Endothelial cell of umbilical vein (primary cell): ENCODE measurements around the gene PERM1. TPM values are rescaled to one million over a fixed set of nuclear protein-coding genes. Genes with fewer than 3 reads are reported as not detected.
A peak's percentile ranks its signal among the peaks of the same experiment; 100 is the strongest.

Experiments used
- BruUV-seq: library from RNA; stranded (reverse); fragments of 400-500 nt; replicated peaks from 2 replicates; lab custom pipeline; 2021; lab: Mats Ljungman, UMichigan
- CTCF ChIA-PET: fragments of 300-600, 350-600 bp; sonication (Branson Sonifier 250); formaldehyde crosslinking; loops from one replicate; lab custom pipeline; 2021; ENCODE audit warnings: antibody characterized with exemption, inconsistent platforms; lab: Charles Lee
- POLR2A ChIA-PET: fragments of 300-600, 350-600 bp; sonication (Branson Sonifier 250); formaldehyde crosslinking; loops from one replicate; lab custom pipeline; 2021; ENCODE audit warnings: antibody characterized with exemption, inconsistent platforms; lab: Charles Lee
- DNase-seq: peaks from one replicate; pipeline ENCODE4 v3.0.0-alpha.2; 2011; ENCODE audit warnings: low read depth, low spot score
- FAIRE-seq: peaks from 2 replicates; lab custom pipeline; 2011; peaks lifted over from hg19 to GRCh38; lab: Jason Lieb, UNC
- H2AFZ ChIP-seq: 2 replicates; pipeline ENCODE4 v1.6.0; 2012; ENCODE audit warnings: low read depth, low read length, control low read depth, inconsistent platforms
- H3K27ac ChIP-seq: 2 replicates; pipeline ENCODE4 v1.5.1; 2011; ENCODE audit warnings: low read depth, mild to moderate bottlenecking, control low read depth, low read length, moderate library complexity; ENCODE audit not compliant: insufficient read depth
- H3K27me3 ChIP-seq, 2 experiments: 2 replicates each; pipeline versions ENCODE4 v1.6.0 to v1.6.1; 2011; ENCODE audit warnings: low read length in 2 of 2, mixed read lengths in 1 of 2; ENCODE audit not compliant: control insufficient read depth in 2 of 2, insufficient read depth in 2 of 2
- H3K36me3 ChIP-seq, 2 experiments: 2 replicates in 1 of 2; 3 replicates in 1 of 2; pipeline ENCODE4 v1.5.1; 2011; ENCODE audit warnings: low read length in 2 of 2, mild to moderate bottlenecking in 1 of 2, moderate library complexity in 1 of 2; ENCODE audit not compliant: control insufficient read depth in 2 of 2, insufficient read depth in 2 of 2; ENCODE audit errors: extremely low read depth in 1 of 2
- H3K4me1 ChIP-seq: 3 replicates; pipeline ENCODE4 v1.5.1; 2011; ENCODE audit warnings: mild to moderate bottlenecking, low read length; ENCODE audit not compliant: control insufficient read depth, insufficient read depth; ENCODE audit errors: extremely low read depth
- H3K4me2 ChIP-seq: 2 replicates; pipeline ENCODE4 v1.6.1; 2011; ENCODE audit warnings: low read length, control low read depth, mixed read lengths; ENCODE audit not compliant: insufficient read depth
- H3K4me3 ChIP-seq, 3 experiments: fragments of 200-600 bp in 1 of 3; sonication (generic), shearing (Covaris generic) in 1 of 3; replicated peaks in 1 of 3; 2 replicates each; pipeline ENCODE4 v1.5.1; 2011 to 2016; ENCODE audit warnings: control low read depth in 3 of 3, low read length in 3 of 3, mild to moderate bottlenecking in 2 of 3, inconsistent platforms in 1 of 3, low read depth in 1 of 3, moderate library complexity in 1 of 3; ENCODE audit not compliant: insufficient read depth in 1 of 3
- H3K79me2 ChIP-seq: 2 replicates; pipeline ENCODE4 v1.6.0; 2012; ENCODE audit warnings: low read length, inconsistent platforms; ENCODE audit not compliant: control insufficient read depth, insufficient read depth
- H3K9ac ChIP-seq: replicated peaks from 2 replicates; pipeline ENCODE3; 2011; ENCODE audit warnings: low read length, control low read depth; ENCODE audit not compliant: insufficient read depth; ENCODE audit errors: extremely low read depth
- H3K9me1 ChIP-seq: replicated peaks from 3 replicates; pipeline ENCODE4 v1.6.0; 2011; ENCODE audit warnings: mild to moderate bottlenecking, low read length; ENCODE audit not compliant: control insufficient read depth, insufficient read depth; ENCODE audit errors: extremely low read depth
- H3K9me3 ChIP-seq: replicated peaks from 2 replicates; pipeline ENCODE4 v1.5.1; 2012; ENCODE audit warnings: low read length, inconsistent platforms; ENCODE audit not compliant: control insufficient read depth, insufficient read depth
- H4K20me1 ChIP-seq: replicated peaks from 2 replicates; pipeline ENCODE3; 2011; ENCODE audit warnings: mild to moderate bottlenecking, low read length; ENCODE audit not compliant: control insufficient read depth, insufficient read depth; ENCODE audit errors: extremely low read depth
- EZH2 ChIP-seq: IDR thresholded peaks from 2 replicates; pipeline ENCODE4 v1.6.1; 2012; ENCODE audit warnings: borderline replicate concordance, low read depth, mild to moderate bottlenecking, moderate library complexity, low read length, inconsistent platforms; ENCODE audit not compliant: severe bottlenecking
- FOS ChIP-seq: IDR thresholded peaks from 2 replicates; pipeline ENCODE4 v1.6.1; 2011; ENCODE audit warnings: mild to moderate bottlenecking, low read length, moderate library complexity, borderline replicate concordance; ENCODE audit not compliant: insufficient read depth
- dilution Hi-C: fragments of 300-500 bp; cut with MboI; formaldehyde crosslinking; loops from one replicate; pipeline ENCODE4 v1.15.0; 2019; ENCODE audit warnings: low sequenced_read_pairs; ENCODE audit not compliant: extremely low pct_ligation_motif_present
- intact Hi-C: fragments of 100-400 bp; cut with micrococcal nuclease; formaldehyde crosslinking; loops from one replicate; pipeline ENCODE4 v1.10.0; 2022
- polyA plus RNA-seq, 4 experiments: library from polyadenylated mRNA; depleted of rRNA in 3 of 4; stranded (reverse) in 3 of 4; unstranded in 1 of 4; fragments of >200 nt; gene quantifications; 2 replicates each; pipeline versions ENCODE4 v1.2.1 to v1.2.3, GENCODE V29; 2011 to 2012; ENCODE audit warnings: missing spikeins in 1 of 4
- small RNA-seq: library from RNA; depleted of rRNA; stranded (forward); fragments of <200 nt; gene quantifications from one replicate; pipeline ENCODE3, GENCODE V24; 2012; ENCODE audit warnings: low replicate concordance, low read depth; ENCODE audit not compliant: insufficient read depth, insufficient read length
- total RNA-seq: library from RNA; stranded (reverse); gene quantifications from 2 replicates; pipeline ENCODE4 v1.2.3, GENCODE V29; 2021
- TF ChIP-seq, protein P1 (sequence below): IDR thresholded peaks from 2 replicates; pipeline ENCODE4 v1.6.1; 2011; ENCODE audit not compliant: insufficient read depth, insufficient read length

The PERM1 gene
- total and polyA plus RNA-seq, 2 donors (not counting 3 experiments of a cell fraction or from before 2014, with no cell fraction given) = not detected

DNA sequence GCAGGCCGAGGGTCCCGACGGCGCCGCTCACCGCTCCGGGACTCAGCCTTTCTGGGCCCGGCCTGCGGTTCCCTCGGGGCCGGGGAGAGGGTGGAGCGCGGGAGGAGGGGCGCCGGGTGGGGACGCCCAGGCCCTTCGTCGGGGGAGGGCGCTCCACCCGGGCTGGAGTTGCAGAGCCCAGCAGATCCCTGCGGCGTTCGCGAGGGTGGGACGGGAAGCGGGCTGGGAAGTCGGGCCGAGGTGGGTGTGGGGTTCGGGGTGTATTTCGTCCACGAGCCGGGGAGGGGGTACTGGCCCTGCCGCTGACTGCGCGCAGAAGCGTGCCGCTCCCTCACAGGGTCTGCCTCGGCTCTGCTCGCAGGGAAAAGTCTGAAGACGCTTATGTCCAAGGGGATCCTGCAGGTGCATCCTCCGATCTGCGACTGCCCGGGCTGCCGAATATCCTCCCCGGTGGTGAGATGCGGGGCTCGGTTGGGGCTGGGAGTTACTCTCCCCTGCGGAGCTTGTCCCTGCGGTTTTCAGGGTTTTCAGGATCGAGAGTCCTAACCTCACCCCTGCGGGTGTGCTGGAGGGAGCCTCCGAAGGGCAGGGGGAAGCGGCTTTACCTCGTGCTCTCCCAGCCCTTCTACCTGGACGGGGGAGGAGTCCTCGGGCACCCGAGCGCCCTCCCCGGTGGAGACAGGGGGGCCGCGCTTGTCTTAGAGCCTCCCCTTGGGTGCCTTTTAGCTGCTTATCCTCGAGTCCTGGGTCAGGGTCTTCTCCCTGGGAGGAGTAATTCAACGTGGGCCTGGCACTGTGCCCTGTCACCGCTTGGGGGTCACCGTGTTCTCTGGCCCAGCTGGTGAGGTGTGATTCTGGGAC, 56.1 kb downstream of the PERM1 start:
- H3K27ac ChIP-seq = no peak overlapping the region
- no peaks in the 10 kb centered on the region for H3K9me1 ChIP-seq
- no peak overlapping the region for H3K4me3 ChIP-seq
- H3K9ac ChIP-seq = no peak overlapping the region
- no peak for FAIRE-seq
- peak; percentile 98 for TF ChIP-seq EZH2
- TF ChIP-seq FOS = no peak
- TF ChIP-seq, protein P1, sequence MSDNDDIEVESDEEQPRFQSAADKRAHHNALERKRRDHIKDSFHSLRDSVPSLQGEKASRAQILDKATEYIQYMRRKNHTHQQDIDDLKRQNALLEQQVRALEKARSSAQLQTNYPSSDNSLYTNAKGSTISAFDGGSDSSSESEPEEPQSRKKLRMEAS = no peak
- H3K4me2 ChIP-seq = no peak overlapping the region
- DNase-seq = no peak
- H3K36me3 ChIP-seq = no peaks in the 10 kb centered on the region
- H2AFZ ChIP-seq = no peak overlapping the region
- no peaks in the 10 kb centered on the region for H3K4me1 ChIP-seq
- intact Hi-C loops = no loop called here
- H3K79me2 ChIP-seq = no peaks in the 10 kb centered on the region
- no TSS peak for BruUV-seq
- ChIA-PET CTCF (interaction anchor here (1.4 kb wide), 1 partner anchor 13 kb away, joined by 8 read pairs; no protein-coding TSS in a partner anchor), POLR2A (no interaction called here)
- no peaks in the 10 kb centered on the region for H3K9me3 ChIP-seq
- dilution Hi-C loops = no loop called here
- peaks cover 17 to 27% of the 10 kb centered on the region in 2 experiments for H3K27me3 ChIP-seq
- no peaks in the 10 kb centered on the region for H4K20me1 ChIP-seq

Small RNA genes lying within 50 kb of the gene (small RNA-seq; reads per million reads assigned to genes)
- gene AL645608.3 = not detected

Other genes starting within 250 kb of the PERM1 start
- gene SAMD11, start 58.2 kb downstream of the PERM1 start, total RNA-seq = not detected in 2 replicates
- 0.08 TPM in 1 of 2 replicates, not detected in the other for gene SAMD11, start 58.2 kb downstream of the PERM1 start, polyA plus RNA-seq
- gene NOC2L, start 22.8 kb downstream of the PERM1 start, total RNA-seq = 87.9 and 88.6 TPM in 2 replicates
- 50.7 and 55.3 TPM in 2 replicates for gene NOC2L, start 22.8 kb downstream of the PERM1 start, polyA plus RNA-seq
- gene KLHL17, start 21.5 kb downstream of the PERM1 start, total RNA-seq = 28.6 and 30.1 TPM in 2 replicates
- 27.0 and 39.9 TPM in 2 replicates for gene KLHL17, start 21.5 kb downstream of the PERM1 start, polyA plus RNA-seq
- 0.48 and 0.88 TPM in 2 replicates for gene PLEKHN1, start 15.6 kb downstream of the PERM1 start, total RNA-seq
- 0.29 and 0.35 TPM in 2 replicates for gene PLEKHN1, start 15.6 kb downstream of the PERM1 start, polyA plus RNA-seq
- 32.0 and 37.6 TPM in 2 replicates for gene HES4, start 18.0 kb upstream of the PERM1 start, total RNA-seq
- gene HES4, start 18.0 kb upstream of the PERM1 start, polyA plus RNA-seq = 30.5 and 50.6 TPM in 2 replicates
- 44.6 and 47.6 TPM in 2 replicates for gene ISG15, start 31.4 kb upstream of the PERM1 start, total RNA-seq
- 154 and 220 TPM in 2 replicates for gene ISG15, start 31.4 kb upstream of the PERM1 start, polyA plus RNA-seq
- 67.8 and 75.6 TPM in 2 replicates for gene AGRN, start 38.0 kb upstream of the PERM1 start, total RNA-seq
- 66.6 and 78.9 TPM in 2 replicates for gene AGRN, start 38.0 kb upstream of the PERM1 start, polyA plus RNA-seq
- not detected in 2 replicates for gene RNF223, start 92.2 kb upstream of the PERM1 start, total RNA-seq
- gene RNF223, start 92.2 kb upstream of the PERM1 start, polyA plus RNA-seq = not detected in 2 replicates
- 19.7 and 20.1 TPM in 2 replicates for gene C1orf159, start 134.0 kb upstream of the PERM1 start, total RNA-seq
- 16.1 and 20.1 TPM in 2 replicates for gene C1orf159, start 134.0 kb upstream of the PERM1 start, polyA plus RNA-seq
- not detected in 2 replicates for gene TTLL10, start 191.8 kb upstream of the PERM1 start, total RNA-seq
- gene TTLL10, start 191.8 kb upstream of the PERM1 start, polyA plus RNA-seq = not detected in 2 replicates
- gene TNFRSF18, start 224.5 kb upstream of the PERM1 start, total RNA-seq = not detected in 2 replicates
- not detected in 2 replicates for gene TNFRSF18, start 224.5 kb upstream of the PERM1 start, polyA plus RNA-seq
- gene TNFRSF4, start 232.1 kb upstream of the PERM1 start, total RNA-seq = 0.62 and 1.5 TPM in 2 replicates
- gene TNFRSF4, start 232.1 kb upstream of the PERM1 start, polyA plus RNA-seq = 0.55 and 1.4 TPM in 2 replicates
- 171 and 185 TPM in 2 replicates for gene SDF4, start 249.9 kb upstream of the PERM1 start, total RNA-seq
- 156 and 175 TPM in 2 replicates for gene SDF4, start 249.9 kb upstream of the PERM1 start, polyA plus RNA-seq